Spleen (tissue), 7 donors: ENCODE measurements around the gene ATG9A.
"Not testable (repeated sequence)": the region's sequence is repeated elsewhere in the genome, so short reads cannot be mapped to it uniquely, and the experiment has no call there.

Experiments used
- CTCF ChIP-seq, 11 experiments: fragments of 200-600 bp in 7 of 11; fragments of 450-650 bp in 4 of 11; sonication (generic) in 4 of 11; IDR thresholded peaks in 8 of 11; conservative IDR thresholded peaks in 3 of 11; 1 replicate in 7 of 11; 2 replicates in 4 of 11; pipeline versions ENCODE4 v1.4.0 to v1.8.0; 2016 to 2021; ENCODE audit warnings: antibody characterized with exemption in 11 of 11, inconsistent platforms in 4 of 11, mild to moderate bottlenecking in 1 of 11
- POLR2A ChIP-seq, 3 donors: fragments of 450-650 bp; IDR thresholded peaks; one replicate each; pipeline ENCODE4 v1.5.1; 2017; ENCODE audit warnings: antibody characterized with exemption in 3 of 3, mild to moderate bottlenecking in 1 of 3
- POLR2AphosphoS5 ChIP-seq, 3 donors: sonication (generic); formaldehyde crosslinking; IDR thresholded peaks; one replicate each; pipeline ENCODE4 v1.5.1; 2017; ENCODE audit warnings: antibody characterized with exemption in 3 of 3
- donor health status: DM: no; HTN: no; CAD: no; lungs with moderate emphysema.
- donor health status: DM: no; HTN: no; CAD: no.
- donor health status: DM: no; HTN: no; CAD: no.

- TF ChIP-seq CTCF (IDR thresholded peaks at IDR 0.05 in 8 of 11, conservative IDR thresholded peaks at IDR 0.05 in 3 of 11); POLR2A (IDR thresholded peaks at IDR 0.05); POLR2AphosphoS5 (IDR thresholded peaks at IDR 0.05): not testable (repeated sequence)
Measured at GRCh38 chr2:219201331-219201730, 28.1 kb downstream of the ATG9A start.
